ENCODE results near the gene ALDH18A1. TPM values are rescaled to one million over a fixed set of nuclear protein-coding genes. Genes with fewer than 3 reads are reported as not detected.
A peak's percentile ranks its signal among the peaks of the same experiment; 100 is the strongest.

Gene ALDH18A1
- total and polyA plus RNA-seq, 8 donors, result 48.2 to 72.0 (median 58.1) TPM

DNA sequence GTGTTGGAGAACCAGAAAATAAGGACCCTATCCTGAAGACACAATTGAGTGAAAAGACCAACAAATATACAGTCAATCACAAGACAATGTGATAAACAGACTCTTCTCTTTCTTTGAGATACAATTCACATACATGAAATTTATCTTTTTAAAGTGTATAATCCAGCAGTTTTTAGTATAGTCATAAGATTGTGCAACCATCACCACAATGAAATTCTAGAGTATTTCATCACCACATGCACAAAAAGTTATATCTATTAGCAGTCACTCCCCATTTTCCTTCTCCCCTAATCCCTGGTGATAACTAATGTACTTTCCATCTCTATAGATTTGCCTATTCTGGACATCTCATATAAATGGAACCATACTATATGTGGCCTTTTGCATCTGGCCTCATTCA, 87.1 kb downstream of the ALDH18A1 start:
- TF ChIP-seq, protein P1, sequence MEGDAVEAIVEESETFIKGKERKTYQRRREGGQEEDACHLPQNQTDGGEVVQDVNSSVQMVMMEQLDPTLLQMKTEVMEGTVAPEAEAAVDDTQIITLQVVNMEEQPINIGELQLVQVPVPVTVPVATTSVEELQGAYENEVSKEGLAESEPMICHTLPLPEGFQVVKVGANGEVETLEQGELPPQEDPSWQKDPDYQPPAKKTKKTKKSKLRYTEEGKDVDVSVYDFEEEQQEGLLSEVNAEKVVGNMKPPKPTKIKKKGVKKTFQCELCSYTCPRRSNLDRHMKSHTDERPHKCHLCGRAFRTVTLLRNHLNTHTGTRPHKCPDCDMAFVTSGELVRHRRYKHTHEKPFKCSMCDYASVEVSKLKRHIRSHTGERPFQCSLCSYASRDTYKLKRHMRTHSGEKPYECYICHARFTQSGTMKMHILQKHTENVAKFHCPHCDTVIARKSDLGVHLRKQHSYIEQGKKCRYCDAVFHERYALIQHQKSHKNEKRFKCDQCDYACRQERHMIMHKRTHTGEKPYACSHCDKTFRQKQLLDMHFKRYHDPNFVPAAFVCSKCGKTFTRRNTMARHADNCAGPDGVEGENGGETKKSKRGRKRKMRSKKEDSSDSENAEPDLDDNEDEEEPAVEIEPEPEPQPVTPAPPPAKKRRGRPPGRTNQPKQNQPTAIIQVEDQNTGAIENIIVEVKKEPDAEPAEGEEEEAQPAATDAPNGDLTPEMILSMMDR (IDR thresholded peaks at IDR 0.05), result no peak
- H3K9me3 ChIP-seq, result no peaks in the 10 kb centered on the region
- no peaks in the 10 kb centered on the region for H3K27me3 ChIP-seq
- no peak for DNase-seq
- intact Hi-C loops (cut with DNase I), result no loop called here
- H3K36me3 ChIP-seq, result no peaks in the 10 kb centered on the region
- H3K4me1 ChIP-seq, result peaks cover 0 to 10% of the 10 kb centered on the region in 2 donors
- H3K27ac ChIP-seq, result no peak overlapping the region
- H3K4me3 ChIP-seq, result no peak overlapping the region
- no peak for ATAC-seq

DNA sequence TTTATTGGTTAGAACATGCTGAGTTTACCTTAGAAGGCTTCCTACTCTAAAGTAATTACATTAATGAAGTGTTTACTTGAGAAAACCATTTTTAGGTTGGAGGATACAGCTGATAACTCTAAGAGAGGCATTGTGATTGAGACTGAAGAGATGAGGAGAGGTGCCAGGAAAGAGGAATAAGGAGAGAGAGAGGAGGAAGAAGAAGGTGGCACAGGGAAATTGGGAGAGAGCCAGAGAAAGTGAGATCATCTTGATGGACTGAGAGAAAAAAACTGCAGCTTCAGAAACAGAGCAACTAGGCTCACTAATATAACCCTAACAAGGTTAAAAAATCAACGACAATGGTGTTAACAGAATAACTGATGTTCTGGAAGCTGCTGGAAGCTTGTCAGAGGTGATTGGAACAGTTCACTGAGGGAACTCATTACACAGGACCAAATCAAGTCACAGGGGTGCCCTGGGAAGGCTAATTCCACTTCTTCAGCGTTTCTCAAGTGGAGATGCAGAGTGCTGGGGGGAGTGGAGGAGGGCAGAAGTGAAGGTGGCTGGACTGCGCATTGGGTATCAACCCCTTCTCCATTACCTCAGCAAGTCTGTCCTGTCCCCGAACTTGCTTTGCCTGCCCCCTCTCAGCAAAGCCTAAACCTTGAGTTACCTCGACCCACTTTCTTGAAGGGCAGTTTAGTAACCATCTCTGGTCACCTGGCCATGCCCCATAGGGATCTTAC, 88.4 kb downstream of the ALDH18A1 start:
- no peak overlapping the region for H3K27ac ChIP-seq

DNA sequence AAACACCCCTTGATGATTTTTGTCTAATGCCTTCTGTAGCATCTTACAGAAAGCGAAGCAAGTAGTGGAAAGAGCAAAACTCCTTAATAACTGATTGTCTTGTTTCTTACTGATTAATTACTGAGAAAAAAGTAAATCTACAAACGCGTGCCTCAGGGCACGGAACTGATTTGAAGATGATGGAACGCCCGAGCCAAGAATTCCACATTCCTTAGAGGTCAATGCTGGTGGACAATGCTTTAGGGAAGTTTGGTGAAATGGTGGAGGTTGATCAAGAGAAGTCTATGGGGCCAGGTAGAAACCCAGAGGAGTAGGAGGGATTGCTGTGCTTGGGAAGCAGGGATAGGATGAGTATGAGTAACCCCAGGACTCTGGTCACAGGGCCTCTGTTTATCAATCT, 90.4 kb downstream of the ALDH18A1 start:
- Histone ChIP-seq H3K4me3 (no peak overlapping the region), H3K27ac (no peak overlapping the region)
- intact Hi-C loops (cut with DNase I), result no loop called here

More for the DNA sequence above, 88.4 kb downstream of the ALDH18A1 start:
- peak; percentile 39 for ATAC-seq
- peak in 1 of 4 donors; percentile 31 for DNase-seq
- TF ChIP-seq, protein P1 (IDR thresholded peaks at IDR 0.05), result no peak
- intact Hi-C loops (cut with DNase I), result no loop called here
- Histone ChIP-seq H3K9me3 (no peaks in the 10 kb centered on the region), H3K36me3 (no peaks in the 10 kb centered on the region), H3K27me3 (no peaks in the 10 kb centered on the region), H3K4me3 (no peak overlapping the region), H3K4me1 (peaks cover 0 to 10% of the 10 kb centered on the region in 2 donors)

DNA sequence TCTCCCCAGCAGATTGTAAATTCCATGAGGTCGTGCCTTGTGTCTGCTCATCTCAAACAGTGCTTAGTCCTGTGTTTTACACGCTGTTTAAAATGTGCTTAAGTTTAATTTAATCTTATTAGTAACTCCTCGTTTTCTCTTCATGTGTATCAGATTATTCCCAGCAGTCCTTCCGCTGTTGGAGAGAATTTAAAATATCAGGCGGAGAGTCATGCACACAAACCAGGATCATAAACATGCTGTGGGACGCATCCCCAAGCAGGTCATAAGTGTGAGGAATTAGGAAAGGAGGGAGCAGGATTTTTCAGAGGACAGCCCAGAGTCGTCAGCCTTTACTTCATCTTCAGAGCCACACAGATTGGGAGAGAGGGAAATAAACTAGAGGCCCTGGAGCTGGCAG, 91.2 kb downstream of the ALDH18A1 start:
- no peaks in the 10 kb centered on the region for H3K9me3 ChIP-seq
- ATAC-seq (no peak), DNase-seq (peak in 1 of 4 donors; percentile 59)
- H3K27me3 ChIP-seq, result peaks cover 0 to 5% of the 10 kb centered on the region in 2 donors
- TF ChIP-seq, protein P1 (IDR thresholded peaks at IDR 0.05), result no peak
- no peak overlapping the region for H3K4me3 ChIP-seq
- H3K27ac ChIP-seq, result no peak overlapping the region
- H3K36me3 ChIP-seq, result no peaks in the 10 kb centered on the region
- intact Hi-C loops (cut with DNase I), result no loop called here
- peaks cover 0 to 18% of the 10 kb centered on the region in 2 donors for H3K4me1 ChIP-seq

More for the DNA sequence above, 90.4 kb downstream of the ALDH18A1 start:
- no peaks in the 10 kb centered on the region for H3K27me3 ChIP-seq
- TF ChIP-seq, protein P1 (IDR thresholded peaks at IDR 0.05), result no peak
- H3K36me3 ChIP-seq, result no peaks in the 10 kb centered on the region
- H3K4me1 ChIP-seq, result peaks cover 0 to 15% of the 10 kb centered on the region in 2 donors
- H3K9me3 ChIP-seq, result no peaks in the 10 kb centered on the region
- DNase-seq, result no peak
- no peak for ATAC-seq

DNA sequence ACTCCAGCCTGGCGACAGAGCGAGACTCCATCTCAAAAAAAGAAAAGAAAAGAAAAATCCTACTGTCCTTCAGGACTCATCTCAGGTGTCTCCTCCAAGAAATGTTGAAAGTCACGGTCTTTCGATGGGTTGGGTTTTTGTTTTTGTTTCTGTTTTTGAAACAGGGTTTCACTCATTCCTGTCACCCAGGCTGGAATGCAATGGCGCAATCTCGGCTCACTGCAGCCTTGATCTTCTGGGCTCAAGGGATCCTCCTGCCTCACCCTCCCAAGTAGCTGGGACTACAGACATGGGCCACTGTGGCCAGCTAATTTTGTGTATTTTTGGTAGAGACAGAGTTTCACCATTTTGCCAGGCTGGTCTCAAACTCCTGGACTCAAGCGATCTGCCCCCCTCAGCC, 92.2 kb downstream of the ALDH18A1 start:
- intact Hi-C loops (cut with DNase I), result no loop called here
- Histone ChIP-seq H3K27ac (no peak overlapping the region), H3K4me3 (no peak overlapping the region), H3K4me1 (peaks cover 0 to 27% of the 10 kb centered on the region in 2 donors), H3K9me3 (no peaks in the 10 kb centered on the region), H3K27me3 (peaks cover 0 to 16% of the 10 kb centered on the region in 2 donors), H3K36me3 (no peaks in the 10 kb centered on the region)
- no peak for DNase-seq
- no peak for ATAC-seq
- TF ChIP-seq, protein P1 (IDR thresholded peaks at IDR 0.05), result no peak

Data from left lung (tissue), 10 donors.